IPS-NIHi7 (cell line): ENCODE data around the gene NXPH4.

Source experiments
- DNase-seq: peaks from one replicate; pipeline ENCODE4 v3.0.0; 2012; ENCODE audit warnings: mixed read lengths; ENCODE audit errors: extremely low spot score

NXPH4 gene

DNA sequence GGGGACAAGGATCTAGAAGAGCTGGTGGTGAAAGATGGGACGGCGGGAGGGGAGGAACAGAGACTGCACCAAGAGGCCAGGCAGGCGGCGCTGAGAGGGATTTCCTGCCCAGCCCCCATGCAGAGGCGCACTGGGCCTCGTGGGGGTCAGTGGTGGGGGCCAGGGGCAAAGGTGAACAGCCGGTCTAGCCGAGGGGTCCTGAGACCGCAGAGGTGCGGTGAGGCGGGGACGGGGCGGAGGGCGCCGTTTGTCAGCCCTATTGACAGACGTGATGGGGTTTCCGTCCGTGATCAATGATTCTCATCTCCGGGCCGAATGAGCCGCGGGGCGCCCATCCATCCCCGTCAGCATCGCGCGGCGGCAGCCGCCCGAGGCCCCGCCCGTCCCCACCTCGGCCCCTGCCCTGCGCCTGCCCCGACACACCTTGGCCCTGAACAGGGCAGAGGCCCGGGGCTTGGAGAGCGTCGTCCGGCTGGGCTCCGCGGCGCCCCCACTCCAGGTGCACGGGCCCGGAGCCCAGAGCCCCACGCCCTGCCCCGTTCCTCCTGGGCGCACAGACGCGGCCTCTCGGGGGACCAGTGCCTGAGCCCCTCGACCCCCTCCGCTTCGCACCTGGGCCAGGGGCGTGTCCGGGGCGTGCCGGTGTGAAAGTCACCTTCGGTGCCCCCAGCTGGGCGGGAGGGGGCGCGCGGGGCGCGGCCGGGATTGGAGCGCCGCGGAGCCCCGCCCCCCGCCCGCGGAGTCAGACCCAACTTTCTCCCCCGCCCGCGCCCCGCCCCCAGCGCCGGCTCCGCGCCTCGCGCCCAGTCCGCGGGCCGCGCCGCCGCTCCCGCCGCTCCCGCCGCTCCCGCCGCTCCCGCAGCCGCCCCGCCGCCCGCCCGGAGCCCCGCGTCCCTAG is at the start of gene NXPH4:
TSS of gene NXPH4 (plus strand) at position 781 of the 898 bp plus-strand sequence. CDS start 176 bp downstream, outside the sequence.
- DNase-seq, result peak; percentile 67

DNA sequence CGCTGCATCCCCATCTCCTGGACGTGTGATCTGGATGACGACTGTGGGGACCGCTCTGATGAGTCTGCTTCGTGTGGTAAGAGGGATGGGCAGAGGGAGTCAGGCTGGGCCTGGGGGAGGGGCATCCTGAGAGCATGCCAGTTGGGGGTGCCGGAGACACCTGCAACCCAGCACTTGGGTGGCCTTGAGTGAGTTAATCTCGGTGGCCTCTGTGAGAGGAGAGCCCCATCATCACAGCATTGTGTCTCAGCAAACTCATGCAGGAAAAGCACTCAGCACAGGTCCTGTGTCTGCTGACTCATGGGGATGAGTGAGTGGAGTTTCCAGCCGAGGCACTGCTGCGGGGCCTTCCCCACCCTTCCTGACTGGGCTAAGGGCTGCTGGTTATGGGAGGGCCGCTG is 49.6 kb upstream of the NXPH4 start:
- no peak for DNase-seq

DNA sequence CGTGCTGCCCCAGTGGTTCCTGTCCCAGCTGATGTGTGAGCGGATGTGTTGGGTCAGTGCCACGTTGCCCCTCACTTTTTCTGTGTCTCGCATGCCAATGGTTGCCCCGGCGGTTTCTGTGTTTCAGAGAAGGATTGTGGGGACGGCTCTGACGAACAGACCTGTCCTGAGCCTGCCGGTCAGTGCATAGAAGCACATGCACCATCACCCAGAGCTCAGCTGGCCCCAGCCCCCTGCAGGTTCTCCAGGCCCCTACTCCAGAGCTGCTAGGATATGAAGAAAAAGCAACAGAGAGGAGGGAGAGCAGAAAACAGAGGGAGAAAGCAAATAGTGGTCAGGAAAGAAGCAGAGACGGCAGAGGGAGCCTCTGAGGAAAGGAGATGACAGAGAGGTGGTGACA is 48.5 kb upstream of the NXPH4 start:
- DNase-seq, result no peak

DNA sequence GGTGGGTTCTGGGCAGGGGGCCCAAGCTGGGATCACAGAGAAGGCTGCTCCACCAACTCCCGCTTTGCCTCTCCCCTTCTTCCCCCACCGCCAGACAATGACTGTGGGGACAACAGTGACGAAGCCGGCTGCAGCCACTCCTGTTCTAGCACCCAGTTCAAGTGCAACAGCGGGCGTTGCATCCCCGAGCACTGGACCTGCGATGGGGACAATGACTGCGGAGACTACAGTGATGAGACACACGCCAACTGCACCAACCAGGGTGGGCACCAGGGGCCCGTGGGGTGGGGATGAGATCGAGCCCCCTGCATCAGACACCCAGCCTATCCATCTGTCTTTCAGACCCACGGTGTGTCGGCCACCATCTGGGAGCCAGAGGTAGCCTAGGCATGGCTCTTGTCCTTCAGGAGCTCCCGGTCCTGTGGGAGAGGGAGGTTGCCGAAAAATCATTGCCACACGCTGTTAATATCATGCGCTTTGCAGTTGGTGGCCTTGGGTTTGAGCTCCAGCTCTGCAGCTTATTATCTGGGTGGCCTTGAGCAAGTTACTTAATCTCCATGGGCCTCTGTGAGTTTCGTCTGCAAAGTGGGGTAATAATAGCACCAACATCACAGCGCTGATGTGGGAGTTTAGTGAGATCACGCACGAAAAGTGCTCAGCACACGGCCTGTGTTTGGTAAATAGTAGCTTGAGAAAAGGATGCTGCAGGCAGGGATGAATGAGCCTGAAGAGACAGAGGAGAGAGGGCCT is 47.4 kb upstream of the NXPH4 start:
- DNase-seq, result no peak

DNA sequence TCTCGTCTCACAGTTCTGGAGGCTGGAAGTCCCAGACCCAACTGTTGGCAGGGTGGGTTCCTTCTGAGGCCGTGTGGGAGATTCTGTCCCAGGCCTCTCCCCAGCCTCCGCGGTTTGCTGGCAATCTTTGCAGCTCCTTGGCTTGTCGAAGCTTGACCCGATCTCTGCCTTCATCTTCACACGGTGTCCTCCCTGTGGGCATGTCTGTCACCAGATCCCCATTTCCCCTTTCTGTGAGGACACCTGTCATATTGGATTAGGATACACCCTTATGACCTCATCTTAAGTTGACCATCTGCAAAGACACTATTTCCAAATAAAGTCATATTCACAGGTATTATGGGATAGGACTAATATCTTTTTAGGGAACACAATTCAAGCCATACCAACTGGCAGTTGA is 46.6 kb upstream of the NXPH4 start:
- DNase-seq, result no peak

DNA sequence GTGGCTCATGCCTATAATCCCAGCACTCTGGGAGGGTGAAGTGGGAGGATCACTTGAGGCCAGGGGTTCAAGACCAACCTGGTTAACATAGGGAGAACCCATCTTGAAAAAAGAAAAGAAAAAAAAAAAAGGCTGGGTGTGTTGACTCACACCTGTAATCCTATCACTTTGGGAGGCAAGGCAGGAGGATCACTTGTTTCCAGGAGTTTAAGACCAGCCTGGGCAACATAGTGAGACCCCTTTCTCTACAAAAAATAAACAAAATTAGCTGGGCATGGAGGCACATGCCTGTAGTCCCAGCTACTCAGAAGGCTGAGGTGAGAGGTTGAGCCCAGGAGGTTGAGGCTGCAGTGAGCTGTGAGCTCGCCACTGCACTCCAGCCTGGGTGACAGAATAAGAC is 46.2 kb upstream of the NXPH4 start:
- DNase-seq, result no peak

DNA sequence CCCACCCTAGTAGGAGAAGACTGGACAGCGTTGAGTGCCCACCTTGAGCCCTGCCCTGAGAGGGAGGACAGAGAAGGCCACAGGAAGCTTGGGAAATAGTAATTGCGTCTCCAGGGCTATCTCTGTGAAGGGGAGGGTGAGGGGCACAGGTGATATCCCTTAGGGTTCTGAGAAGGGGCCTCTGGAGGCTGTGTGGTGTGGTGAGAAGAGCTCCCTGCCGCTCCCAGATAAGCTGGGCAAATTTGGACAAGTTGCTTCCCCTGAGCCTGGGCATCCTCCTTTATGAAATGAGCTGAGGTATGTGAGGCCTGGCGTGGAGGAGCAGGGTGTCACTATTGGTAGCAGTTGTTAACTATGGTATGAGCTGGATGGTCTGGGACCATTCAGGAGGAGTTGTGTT is 45.7 kb upstream of the NXPH4 start:
- no peak for DNase-seq

DNA sequence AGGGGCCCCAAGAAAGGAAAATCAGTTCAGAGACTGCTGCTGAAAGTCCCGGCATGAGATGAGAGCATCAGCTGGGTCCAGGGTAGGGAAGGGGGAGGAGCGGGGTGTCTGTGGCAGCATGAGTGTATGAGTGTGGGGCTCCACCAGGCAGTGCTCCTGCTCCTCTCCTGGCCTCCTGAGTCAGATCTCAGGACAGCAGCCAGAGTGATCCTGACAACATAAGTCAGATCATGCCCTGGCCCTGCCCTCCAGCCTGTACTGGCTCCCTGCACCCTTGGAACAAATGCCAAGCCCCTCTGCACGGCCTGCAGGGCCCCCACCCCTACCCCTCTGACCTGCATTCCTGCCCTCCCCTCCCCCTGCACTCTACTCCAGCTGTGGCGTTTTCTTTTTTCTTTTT is 44.9 kb upstream of the NXPH4 start:
- DNase-seq, result no peak

DNA sequence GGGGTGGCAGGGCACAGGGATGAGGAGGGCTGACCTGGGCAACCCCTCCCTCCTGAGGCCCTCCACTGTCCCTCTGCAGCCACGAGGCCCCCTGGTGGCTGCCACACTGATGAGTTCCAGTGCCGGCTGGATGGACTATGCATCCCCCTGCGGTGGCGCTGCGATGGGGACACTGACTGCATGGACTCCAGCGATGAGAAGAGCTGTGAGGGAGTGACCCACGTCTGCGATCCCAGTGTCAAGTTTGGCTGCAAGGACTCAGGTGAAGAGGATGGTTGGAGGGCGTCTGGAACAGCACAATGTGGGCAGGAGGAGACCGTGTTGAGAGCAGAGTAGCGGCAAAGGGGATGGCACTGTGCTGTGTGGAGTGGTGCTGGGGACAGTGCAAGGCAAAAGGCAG is 43.5 kb upstream of the NXPH4 start:
- peak; percentile 88 for DNase-seq

DNA sequence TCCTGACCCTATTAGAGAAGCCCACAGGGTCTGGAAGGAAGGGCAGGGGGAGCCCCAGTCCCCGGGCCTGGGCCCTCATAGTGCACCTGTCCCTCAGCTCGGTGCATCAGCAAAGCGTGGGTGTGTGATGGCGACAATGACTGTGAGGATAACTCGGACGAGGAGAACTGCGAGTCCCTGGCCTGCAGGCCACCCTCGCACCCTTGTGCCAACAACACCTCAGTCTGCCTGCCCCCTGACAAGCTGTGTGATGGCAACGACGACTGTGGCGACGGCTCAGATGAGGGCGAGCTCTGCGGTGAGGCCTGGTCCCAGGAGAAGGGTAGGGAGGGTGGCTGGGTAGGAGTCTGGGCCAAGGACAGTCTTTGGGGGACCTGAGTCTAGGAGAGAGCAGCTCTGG is 42.9 kb upstream of the NXPH4 start:
- DNase-seq, result no peak

DNA sequence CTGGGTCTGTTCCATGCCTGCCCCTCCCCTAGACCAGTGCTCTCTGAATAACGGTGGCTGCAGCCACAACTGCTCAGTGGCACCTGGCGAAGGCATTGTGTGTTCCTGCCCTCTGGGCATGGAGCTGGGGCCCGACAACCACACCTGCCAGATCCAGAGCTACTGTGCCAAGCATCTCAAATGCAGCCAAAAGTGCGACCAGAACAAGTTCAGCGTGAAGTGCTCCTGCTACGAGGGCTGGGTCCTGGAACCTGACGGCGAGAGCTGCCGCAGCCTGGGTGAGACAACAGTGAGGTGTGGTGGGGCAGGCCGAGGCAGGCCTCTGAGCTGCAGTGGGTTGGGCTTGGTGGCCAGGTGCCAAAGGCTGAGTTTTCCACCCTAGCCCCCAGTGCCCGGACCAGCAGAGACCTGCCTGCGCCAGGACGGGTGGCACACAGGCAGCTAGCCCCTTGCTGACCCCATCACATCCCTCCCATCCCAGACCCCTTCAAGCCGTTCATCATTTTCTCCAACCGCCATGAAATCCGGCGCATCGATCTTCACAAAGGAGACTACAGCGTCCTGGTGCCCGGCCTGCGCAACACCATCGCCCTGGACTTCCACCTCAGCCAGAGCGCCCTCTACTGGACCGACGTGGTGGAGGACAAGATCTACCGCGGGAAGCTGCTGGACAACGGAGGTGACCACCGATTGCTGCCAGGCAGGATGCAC is 41.0 kb upstream of the NXPH4 start:
- DNase-seq, result peak; percentile 93

DNA sequence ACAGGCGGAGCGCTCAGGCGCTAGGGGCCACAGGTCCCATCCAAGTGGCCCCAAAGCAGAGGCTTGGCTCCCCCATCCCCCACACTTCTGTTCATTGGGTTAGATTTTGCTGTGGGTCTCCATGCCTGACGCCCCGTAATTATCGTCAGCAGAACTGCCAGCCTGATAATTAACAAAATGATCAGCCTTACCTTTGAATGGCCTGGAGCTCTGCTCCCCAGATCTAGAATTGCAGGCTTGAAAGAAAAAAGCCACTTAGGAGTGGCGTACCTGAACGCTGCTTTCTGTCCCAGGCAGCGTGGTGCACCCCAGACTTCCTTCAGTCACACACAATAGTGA is 40.5 kb upstream of the NXPH4 start:
- no peak for DNase-seq

DNA sequence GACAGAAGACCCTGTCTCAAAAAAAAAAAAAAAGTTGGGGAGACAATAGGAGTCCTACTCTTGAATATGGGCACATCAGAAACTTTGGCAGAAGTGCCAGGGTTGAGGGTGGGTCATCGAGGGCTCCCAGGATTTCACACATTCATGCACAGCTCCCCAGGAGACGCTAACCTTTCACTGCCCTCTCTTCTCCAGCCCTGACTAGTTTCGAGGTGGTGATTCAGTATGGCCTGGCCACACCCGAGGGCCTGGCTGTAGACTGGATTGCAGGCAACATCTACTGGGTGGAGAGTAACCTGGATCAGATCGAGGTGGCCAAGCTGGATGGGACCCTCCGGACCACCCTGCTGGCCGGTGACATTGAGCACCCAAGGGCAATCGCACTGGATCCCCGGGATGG is 39.7 kb upstream of the NXPH4 start:
- no peak for DNase-seq

DNA sequence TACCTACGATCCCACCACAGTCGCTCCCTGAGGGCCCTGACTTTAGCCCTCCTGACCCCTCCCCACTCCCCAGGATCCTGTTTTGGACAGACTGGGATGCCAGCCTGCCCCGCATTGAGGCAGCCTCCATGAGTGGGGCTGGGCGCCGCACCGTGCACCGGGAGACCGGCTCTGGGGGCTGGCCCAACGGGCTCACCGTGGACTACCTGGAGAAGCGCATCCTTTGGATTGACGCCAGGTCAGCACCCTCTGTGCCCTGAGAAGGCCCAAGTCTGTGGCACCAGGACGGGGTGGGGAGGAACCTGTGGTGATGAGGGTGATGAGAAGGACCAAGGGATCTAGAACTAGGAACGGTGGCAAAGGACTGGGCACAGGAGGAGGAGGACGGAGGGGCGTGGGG is 39.2 kb upstream of the NXPH4 start:
- DNase-seq, result no peak

DNA sequence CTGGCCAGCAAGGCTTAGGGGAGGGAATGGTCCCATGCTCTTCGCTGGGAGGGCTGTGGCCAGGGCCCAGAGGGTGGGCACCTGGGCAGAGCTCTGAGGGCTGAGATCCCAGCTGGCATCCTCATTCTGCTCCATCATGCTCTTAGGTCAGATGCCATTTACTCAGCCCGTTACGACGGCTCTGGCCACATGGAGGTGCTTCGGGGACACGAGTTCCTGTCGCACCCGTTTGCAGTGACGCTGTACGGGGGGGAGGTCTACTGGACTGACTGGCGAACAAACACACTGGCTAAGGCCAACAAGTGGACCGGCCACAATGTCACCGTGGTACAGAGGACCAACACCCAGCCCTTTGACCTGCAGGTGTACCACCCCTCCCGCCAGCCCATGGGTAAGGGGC is 38.4 kb upstream of the NXPH4 start:
- no peak for DNase-seq

DNA sequence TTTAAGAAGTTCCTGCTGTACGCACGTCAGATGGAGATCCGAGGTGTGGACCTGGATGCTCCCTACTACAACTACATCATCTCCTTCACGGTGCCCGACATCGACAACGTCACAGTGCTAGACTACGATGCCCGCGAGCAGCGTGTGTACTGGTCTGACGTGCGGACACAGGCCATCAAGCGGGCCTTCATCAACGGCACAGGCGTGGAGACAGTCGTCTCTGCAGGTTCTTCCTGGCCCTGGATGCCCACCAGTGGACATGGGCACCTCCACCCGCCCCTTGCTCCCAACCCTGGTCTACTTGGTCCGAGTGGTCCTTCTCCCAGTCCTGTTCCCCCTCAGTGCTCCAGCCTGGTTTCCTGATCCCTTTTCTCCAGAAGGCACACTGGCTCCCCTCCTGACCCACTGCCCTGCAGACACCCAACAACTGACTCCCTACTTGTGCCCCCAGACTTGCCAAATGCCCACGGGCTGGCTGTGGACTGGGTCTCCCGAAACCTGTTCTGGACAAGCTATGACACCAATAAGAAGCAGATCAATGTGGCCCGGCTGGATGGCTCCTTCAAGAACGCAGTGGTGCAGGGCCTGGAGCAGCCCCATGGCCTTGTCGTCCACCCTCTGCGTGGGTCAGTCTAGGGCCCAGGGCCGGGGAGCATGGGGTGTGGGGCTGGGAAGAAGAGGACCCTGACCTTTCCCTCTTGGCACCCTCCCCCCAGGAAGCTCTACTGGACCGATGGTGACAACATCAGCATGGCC is 37.1 kb upstream of the NXPH4 start:
- DNase-seq, result no peak

DNA sequence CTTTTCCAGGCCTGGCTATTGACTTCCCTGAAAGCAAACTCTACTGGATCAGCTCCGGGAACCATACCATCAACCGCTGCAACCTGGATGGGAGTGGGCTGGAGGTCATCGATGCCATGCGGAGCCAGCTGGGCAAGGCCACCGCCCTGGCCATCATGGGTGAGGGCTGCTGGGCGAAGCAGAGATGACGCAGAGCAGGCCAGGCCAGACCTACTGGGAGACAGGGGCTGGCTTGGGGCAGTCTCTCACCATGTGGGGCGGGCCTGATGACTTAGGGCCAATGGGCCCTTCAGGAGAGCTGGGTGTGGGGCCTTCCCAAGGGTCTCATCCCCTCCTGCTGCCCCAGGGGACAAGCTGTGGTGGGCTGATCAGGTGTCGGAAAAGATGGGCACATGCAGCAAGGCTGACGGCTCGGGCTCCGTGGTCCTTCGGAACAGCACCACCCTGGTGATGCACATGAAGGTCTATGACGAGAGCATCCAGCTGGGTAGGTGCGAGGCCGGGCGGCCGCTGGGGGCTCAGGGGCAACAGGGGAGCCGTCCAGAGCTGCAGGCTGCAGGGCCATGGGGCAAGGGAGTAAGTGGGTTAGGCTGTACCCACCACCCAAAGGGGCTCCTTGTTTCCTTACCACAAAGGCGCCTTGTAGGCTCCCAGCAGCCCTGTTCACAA is 36.1 kb upstream of the NXPH4 start:
- DNase-seq, result no peak

DNA sequence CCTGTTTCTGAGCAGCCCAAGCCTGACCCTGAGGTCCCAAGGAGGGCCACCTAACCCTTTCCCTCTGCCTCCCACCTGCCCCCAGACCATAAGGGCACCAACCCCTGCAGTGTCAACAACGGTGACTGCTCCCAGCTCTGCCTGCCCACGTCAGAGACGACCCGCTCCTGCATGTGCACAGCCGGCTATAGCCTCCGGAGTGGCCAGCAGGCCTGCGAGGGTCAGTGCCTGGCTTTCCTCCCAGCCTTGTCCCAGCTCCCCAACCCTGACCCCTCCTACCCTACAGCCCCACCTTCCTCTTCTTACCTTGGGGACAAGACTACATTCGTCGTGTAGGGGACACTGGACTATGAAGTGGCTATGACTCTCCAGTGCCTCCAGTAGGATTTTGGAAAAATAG is 35.5 kb upstream of the NXPH4 start:
- no peak for DNase-seq

DNA sequence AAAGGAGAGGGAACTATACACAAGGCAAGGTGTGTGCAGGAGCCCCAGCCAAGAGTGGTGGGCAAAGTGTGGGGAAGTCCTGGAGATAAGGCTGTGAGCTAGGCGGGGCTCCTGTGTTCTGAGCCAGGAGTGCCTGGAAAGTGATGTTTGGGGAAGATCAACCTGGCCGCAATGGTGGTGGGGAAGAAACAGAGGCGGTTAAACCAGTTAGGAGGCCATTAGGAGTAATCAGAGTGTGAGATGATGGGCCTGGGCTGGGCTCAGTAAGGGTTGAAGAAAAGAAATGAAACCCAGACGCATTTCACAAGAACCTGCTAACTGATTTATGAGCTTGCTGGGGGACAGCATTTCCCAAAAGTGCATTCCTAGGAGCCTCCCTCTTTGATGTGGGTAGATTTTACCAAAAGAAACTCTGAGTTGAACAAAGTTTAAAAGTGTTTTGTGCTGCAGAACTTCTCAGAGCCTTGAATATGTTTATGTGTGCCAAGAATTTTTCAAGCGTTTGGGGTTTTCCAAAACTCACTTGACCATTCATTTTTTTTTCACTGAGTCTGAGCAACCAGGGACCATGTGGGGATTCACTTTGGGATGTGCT is 34.9 kb upstream of the NXPH4 start:
- DNase-seq, result no peak

DNA sequence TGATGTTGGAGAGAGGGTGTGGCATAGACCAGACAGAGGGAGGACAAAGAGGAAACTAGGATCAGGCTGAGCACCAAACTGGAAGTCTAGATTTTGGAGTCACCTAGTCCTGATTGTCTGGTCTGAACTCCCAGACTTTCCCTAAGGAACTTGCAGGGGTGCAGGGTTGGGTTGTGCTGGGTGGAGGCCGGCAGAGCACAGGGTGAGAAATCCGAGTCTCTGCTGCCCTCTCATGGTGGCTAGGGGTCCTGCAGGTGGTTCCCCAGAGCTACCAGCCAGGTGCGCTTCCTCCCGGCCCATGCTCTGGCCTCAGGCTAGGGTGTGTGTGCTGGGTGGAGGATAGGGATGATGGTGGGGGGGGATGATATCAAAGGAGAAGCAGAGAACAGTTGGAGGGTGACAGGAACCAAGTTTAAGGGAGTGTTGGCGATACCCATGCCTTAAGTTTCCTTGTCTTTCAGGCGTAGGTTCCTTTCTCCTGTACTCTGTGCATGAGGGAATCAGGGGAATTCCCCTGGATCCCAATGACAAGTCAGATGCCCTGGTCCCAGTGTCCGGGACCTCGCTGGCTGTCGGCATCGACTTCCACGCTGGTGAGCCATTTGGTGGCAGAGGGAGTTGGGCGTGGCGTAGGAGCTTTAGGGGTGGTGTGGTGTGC is 33.5 kb upstream of the NXPH4 start:
- DNase-seq, result peak; percentile 99
